ENCODE data around the gene PIP5K1C.

DNA sequence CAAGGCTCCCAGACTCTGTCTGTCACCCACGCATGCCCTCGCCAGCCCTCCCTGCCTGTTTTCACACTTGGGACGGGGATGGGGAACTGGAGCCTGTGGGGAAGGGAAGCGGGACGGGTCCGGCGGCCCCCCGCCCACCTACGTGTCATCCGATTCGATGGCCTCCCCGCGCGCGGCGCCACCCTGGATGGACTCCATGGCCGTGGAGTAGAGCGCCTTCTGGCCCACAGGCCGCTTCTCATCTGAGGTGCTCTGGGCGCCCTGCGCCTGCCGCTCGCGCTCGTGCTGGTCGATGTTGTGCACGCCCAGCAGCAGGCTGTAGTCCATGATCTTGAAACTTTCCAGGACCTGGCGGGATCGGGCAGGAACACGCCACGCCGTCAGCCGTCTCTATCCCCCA, 48.6 kb downstream of the PIP5K1C start:
- TF ChIP-seq, protein P1, sequence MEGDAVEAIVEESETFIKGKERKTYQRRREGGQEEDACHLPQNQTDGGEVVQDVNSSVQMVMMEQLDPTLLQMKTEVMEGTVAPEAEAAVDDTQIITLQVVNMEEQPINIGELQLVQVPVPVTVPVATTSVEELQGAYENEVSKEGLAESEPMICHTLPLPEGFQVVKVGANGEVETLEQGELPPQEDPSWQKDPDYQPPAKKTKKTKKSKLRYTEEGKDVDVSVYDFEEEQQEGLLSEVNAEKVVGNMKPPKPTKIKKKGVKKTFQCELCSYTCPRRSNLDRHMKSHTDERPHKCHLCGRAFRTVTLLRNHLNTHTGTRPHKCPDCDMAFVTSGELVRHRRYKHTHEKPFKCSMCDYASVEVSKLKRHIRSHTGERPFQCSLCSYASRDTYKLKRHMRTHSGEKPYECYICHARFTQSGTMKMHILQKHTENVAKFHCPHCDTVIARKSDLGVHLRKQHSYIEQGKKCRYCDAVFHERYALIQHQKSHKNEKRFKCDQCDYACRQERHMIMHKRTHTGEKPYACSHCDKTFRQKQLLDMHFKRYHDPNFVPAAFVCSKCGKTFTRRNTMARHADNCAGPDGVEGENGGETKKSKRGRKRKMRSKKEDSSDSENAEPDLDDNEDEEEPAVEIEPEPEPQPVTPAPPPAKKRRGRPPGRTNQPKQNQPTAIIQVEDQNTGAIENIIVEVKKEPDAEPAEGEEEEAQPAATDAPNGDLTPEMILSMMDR (conservative IDR thresholded peaks at IDR 0.05) = no peak
- TF ChIP-seq EZH2 (IDR thresholded peaks at IDR 0.05; ENCODE audit: low read depth) = no peak
